Mucosa of descending colon (tissue), 3 donors: ENCODE measurements around the gene PAK1. TPM values are rescaled to one million over a fixed set of nuclear protein-coding genes. Genes with fewer than 3 reads are reported as not detected.

Source experiments
- ATAC-seq: fragments of 200-7000 bp; cut with Tn5 transposase; one replicate; pipeline ENCODE4 v1.9.1; 2020; ENCODE audit warnings: mild to moderate bottlenecking, moderate library complexity
- DNase-seq, 3 donors: peaks; one replicate each; pipeline ENCODE4 v3.0.0-alpha.2; 2020
- H3K36me3 ChIP-seq: fragments of 200-600 bp; one replicate; pipeline ENCODE4 v1.8.0; 2021; ENCODE audit warnings: low read depth, mild to moderate bottlenecking
- H3K4me1 ChIP-seq: fragments of 200-600 bp; one replicate; pipeline ENCODE4 v1.8.0; 2021; ENCODE audit warnings: low read depth, mild to moderate bottlenecking
- H3K4me3 ChIP-seq: fragments of 200-600 bp; one replicate; pipeline ENCODE4 v1.8.0; 2021; ENCODE audit warnings: mild to moderate bottlenecking
- H3K9me3 ChIP-seq: fragments of 200-600 bp; one replicate; pipeline ENCODE4 v1.8.0; 2021; ENCODE audit warnings: mild to moderate bottlenecking
- CTCF ChIP-seq: fragments of 200-600 bp; IDR thresholded peaks from one replicate; pipeline ENCODE4 v1.8.0; 2022; ENCODE audit warnings: antibody characterized with exemption, mild to moderate bottlenecking
- intact Hi-C, 2 donors: fragments of 100-400 bp; cut with DNase I in 1 of 2; cut with micrococcal nuclease in 1 of 2; formaldehyde crosslinking; loops; one replicate each; pipeline versions ENCODE4 v1.11.0 to v1.11.1; 2022; cut with DNase I, micrococcal nuclease
- total RNA-seq, 3 donors: library from RNA; stranded (reverse); fragmentation: NEBNext Ultra II Directional in 2 of 3; extraction: Animal tissue kit (Norgen Biotek cat#: 25700) in 2 of 3; gene quantifications; one replicate each; pipeline versions ENCODE4 v1.2.1 to v1.2.4, GENCODE V29; 2021 to 2023
- donor health status: DM: no; HTN: no; CAD: no; lungs with moderate emphysema.
- donor health status: DM: no; HTN: no; CAD: no.
- donor health status: DM: no; HTN: yes; CAD: no.

PAK1 gene
- total RNA-seq, 3 donors from 2014 or later = 73.5 to 125 (median 116) TPM

- H3K36me3 ChIP-seq = no peaks in the 10 kb centered on the region
- DNase-seq (no peak), ATAC-seq (no peak)
- no peak overlapping the region for H3K4me3 ChIP-seq
- intact Hi-C loops = no loop called here
- TF ChIP-seq CTCF = no peak
- H3K4me1 ChIP-seq = no peaks in the 10 kb centered on the region
- H3K9me3 ChIP-seq = no peaks in the 10 kb centered on the region
Measured at GRCh38 chr11:77454867-77455655, 18.8 kb downstream of the PAK1 start.

DNA sequence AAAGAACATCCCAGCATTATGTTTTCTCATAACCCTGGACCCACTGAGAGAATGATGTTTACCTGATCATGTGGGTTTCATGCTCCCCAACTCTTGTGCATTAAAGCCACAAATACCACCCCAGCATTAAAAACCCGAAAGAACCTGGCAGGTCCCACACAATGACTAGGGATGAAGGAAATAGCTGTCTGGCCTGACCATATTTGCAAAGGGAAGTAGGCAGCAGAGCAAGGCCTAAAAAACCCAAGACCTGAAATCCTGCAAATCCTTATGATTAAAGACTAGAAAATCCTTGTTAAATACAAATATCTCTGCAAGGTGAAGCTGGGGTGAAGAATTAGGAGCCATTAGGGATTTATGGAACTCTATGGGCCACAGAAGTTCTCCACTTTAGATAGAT, 23.7 kb downstream of the PAK1 start:
- no peak for TF ChIP-seq CTCF
- Histone ChIP-seq H3K4me3 (no peak overlapping the region), H3K36me3 (no peaks in the 10 kb centered on the region), H3K4me1 (peaks cover 10% of the 10 kb centered on the region), H3K9me3 (no peaks in the 10 kb centered on the region)
- DNase-seq (no peak), ATAC-seq (no peak)
- intact Hi-C loops = no loop called here

GRCh38 chr11:77449784-77450183, 24.1 kb downstream of the PAK1 start:
- H3K4me3 ChIP-seq = no peak overlapping the region
- intact Hi-C loops = no loop called here
- peaks cover 10% of the 10 kb centered on the region for H3K4me1 ChIP-seq
- H3K9me3 ChIP-seq = no peaks in the 10 kb centered on the region
- no peaks in the 10 kb centered on the region for H3K36me3 ChIP-seq
- no peak for TF ChIP-seq CTCF
- ATAC-seq = no peak
- no peak for DNase-seq

DNA sequence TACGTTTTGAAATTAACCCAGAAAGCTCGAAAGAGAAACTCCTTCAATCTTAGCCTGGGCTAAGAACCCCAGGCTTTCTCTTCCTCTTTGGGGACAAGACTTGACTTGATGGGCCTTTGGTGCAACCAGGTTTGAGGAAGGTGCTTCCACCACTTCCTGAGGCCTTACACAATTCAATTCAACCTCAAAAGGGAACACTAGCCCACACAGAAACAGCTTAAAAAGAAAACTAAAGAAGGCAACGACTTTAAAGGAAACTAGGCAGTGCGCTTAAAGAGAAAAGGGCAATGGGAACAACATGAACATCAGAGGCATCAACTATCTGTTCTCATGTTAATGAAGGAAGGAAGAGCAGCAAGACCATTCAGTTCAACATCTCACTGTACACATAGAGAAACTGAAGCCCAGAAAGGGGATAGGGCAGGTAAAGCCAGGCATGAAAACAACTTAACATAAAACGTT, 24.8 kb downstream of the PAK1 start:
- no peaks in the 10 kb centered on the region for H3K9me3 ChIP-seq
- ATAC-seq (peak; percentile 47), DNase-seq (no peak)
- TF ChIP-seq CTCF = no peak
- H3K36me3 ChIP-seq = no peaks in the 10 kb centered on the region
- no peak overlapping the region for H3K4me3 ChIP-seq
- H3K4me1 ChIP-seq = peaks cover 10% of the 10 kb centered on the region
- intact Hi-C loops = no loop called here

DNA sequence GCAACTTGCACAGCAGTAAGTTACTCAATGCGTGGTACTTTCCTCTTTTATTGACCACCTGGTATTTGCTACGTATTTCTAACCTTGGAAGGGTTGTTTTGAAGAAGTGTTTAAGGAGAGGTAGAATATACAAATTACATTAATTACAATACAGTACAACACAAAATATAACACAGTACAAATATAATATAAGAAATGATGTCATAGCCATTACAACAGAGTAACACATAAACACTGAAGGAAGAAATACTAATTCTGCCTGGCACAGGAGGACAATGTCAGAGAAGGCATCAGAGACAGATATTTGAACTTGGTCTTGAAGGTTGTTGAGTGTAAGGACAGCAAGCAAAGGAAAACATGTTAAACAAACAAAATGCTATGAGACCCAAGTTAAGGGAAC, 25.6 kb downstream of the PAK1 start:
- DNase-seq (no peak), ATAC-seq (no peak)
- Histone ChIP-seq H3K9me3 (no peaks in the 10 kb centered on the region), H3K4me1 (peaks cover 10% of the 10 kb centered on the region), H3K36me3 (no peaks in the 10 kb centered on the region), H3K4me3 (no peak overlapping the region)
- intact Hi-C loops = no loop called here
- no peak for TF ChIP-seq CTCF
